IMR-90 (cell line): Measurements from ENCODE around the gene RPTOR. TPM values are rescaled to one million over a fixed set of nuclear protein-coding genes. Genes with fewer than 3 reads are reported as not detected.

Source experiments
- ATAC-seq: fragments of 200-7000 bp; cut with Tn5 transposase; 2 replicates; pipeline ENCODE4 v1.9.1; 2020; ENCODE audit warnings: low read depth, mild to moderate bottlenecking, moderate library complexity
- BruUV-seq: library from RNA; stranded (reverse); fragments of 400-500 nt; replicated peaks from 2 replicates; lab custom pipeline; 2021; lab: Mats Ljungman, UMichigan
- CTCF ChIA-PET: fragments of 300-600 bp; formaldehyde crosslinking; extraction: SDS; loops from one replicate; lab custom pipeline; 2021; ENCODE audit warnings: antibody characterized with exemption; lab: Yijun Ruan, JAX
- POLR2A ChIA-PET: fragments of 300-600 bp; sonication (Branson Sonifier 250); formaldehyde crosslinking; loops from one replicate; lab custom pipeline; 2022; ENCODE audit warnings: antibody characterized with exemption; ENCODE audit not compliant: unreplicated experiment; lab: Charles Lee
- DNase-seq: peaks from one replicate; pipeline ENCODE4 v3.0.0; 2013
- H2AFZ ChIP-seq: replicated peaks from 2 replicates; pipeline ENCODE3; 2013; ENCODE audit warnings: low read length, mild to moderate bottlenecking; ENCODE audit not compliant: poor library complexity
- H2AK5ac ChIP-seq: 2 replicates; pipeline ENCODE4 v1.6.1; 2013; ENCODE audit warnings: low read depth, low read length, inconsistent platforms
- H2AK9ac ChIP-seq: replicated peaks from 2 replicates; pipeline ENCODE3; 2013; ENCODE audit warnings: mild to moderate bottlenecking, low read depth, low read length, moderate library complexity; ENCODE audit not compliant: poor library complexity
- H2BK120ac ChIP-seq: 2 replicates; pipeline ENCODE4 v1.6.1; 2013; ENCODE audit warnings: low read depth, low read length, inconsistent platforms
- H2BK15ac ChIP-seq: 3 replicates; pipeline ENCODE4 v1.6.1; 2013; ENCODE audit warnings: low read depth, low read length, inconsistent platforms
- H2BK20ac ChIP-seq: 2 replicates; pipeline ENCODE4 v1.6.1; 2013; ENCODE audit warnings: low read depth, mild to moderate bottlenecking, inconsistent platforms, low read length, moderate library complexity
- H2BK5ac ChIP-seq: 2 replicates; pipeline ENCODE4 v1.6.1; 2013; ENCODE audit warnings: mild to moderate bottlenecking, low read depth, low read length, inconsistent platforms; ENCODE audit not compliant: poor library complexity, severe bottlenecking
- H3K14ac ChIP-seq: replicated peaks from 2 replicates; pipeline ENCODE4 v1.6.1; 2013; ENCODE audit warnings: low read depth, low read length, inconsistent platforms
- H3K18ac ChIP-seq: 2 replicates; pipeline ENCODE4 v1.6.1; 2013; ENCODE audit warnings: low read depth, low read length, control low read depth
- H3K23ac ChIP-seq: 2 replicates; pipeline ENCODE4 v1.6.1; 2013; ENCODE audit warnings: low read depth, low read length, inconsistent platforms
- H3K27ac ChIP-seq: 2 replicates; pipeline ENCODE4 v1.5.1; 2013; ENCODE audit warnings: mild to moderate bottlenecking, control low read depth, low read length; ENCODE audit not compliant: insufficient read depth
- H3K27me3 ChIP-seq: 2 replicates; pipeline ENCODE4 v1.6.1; 2013; ENCODE audit warnings: low read length; ENCODE audit not compliant: control insufficient read depth, insufficient read depth
- H3K36me3 ChIP-seq: 2 replicates; pipeline ENCODE4 v1.6.1; 2013; ENCODE audit warnings: low read length, mixed read lengths; ENCODE audit not compliant: control insufficient read depth, insufficient read depth
- H3K4ac ChIP-seq: 2 replicates; pipeline ENCODE4 v1.6.1; 2013; ENCODE audit warnings: low read depth, low read length, inconsistent platforms
- H3K4me1 ChIP-seq: 2 replicates; pipeline ENCODE4 v1.6.1; 2013; ENCODE audit warnings: low read length, mixed read lengths; ENCODE audit not compliant: control insufficient read depth, insufficient read depth
- H3K4me2 ChIP-seq: 2 replicates; pipeline ENCODE4 v1.6.1; 2013; ENCODE audit warnings: low read depth, mild to moderate bottlenecking, control low read depth, low read length, moderate library complexity
- H3K4me3 ChIP-seq: 2 replicates; pipeline ENCODE4 v1.5.1; 2013; ENCODE audit warnings: low read depth, mild to moderate bottlenecking, control low read depth, low read length, moderate library complexity; ENCODE audit not compliant: insufficient read depth
- H3K56ac ChIP-seq: 2 replicates; pipeline ENCODE4 v1.6.1; 2013; ENCODE audit warnings: low read length, inconsistent platforms; ENCODE audit not compliant: insufficient read depth; ENCODE audit errors: extremely low read depth
- H3K79me1 ChIP-seq, 2 experiments: 2 replicates each; pipeline ENCODE4 v1.6.1; 2013; ENCODE audit warnings: low read length in 2 of 2, inconsistent platforms in 1 of 2, low read depth in 1 of 2
- H3K9ac ChIP-seq: 2 replicates; pipeline ENCODE4 v1.6.1; 2013; ENCODE audit warnings: low read depth, low read length, control low read depth
- H3K9me1 ChIP-seq: 2 replicates; pipeline ENCODE4 v1.6.1; 2013; ENCODE audit warnings: low read length, inconsistent platforms; ENCODE audit not compliant: insufficient read depth
- H3K9me3 ChIP-seq: 2 replicates; pipeline ENCODE4 v1.6.1; 2013; ENCODE audit warnings: low read length; ENCODE audit not compliant: control insufficient read depth, insufficient read depth
- H4K20me1 ChIP-seq: 2 replicates; pipeline ENCODE4 v1.6.1; 2013; ENCODE audit warnings: low read length, inconsistent platforms; ENCODE audit not compliant: insufficient read depth
- H4K5ac ChIP-seq: 2 replicates; pipeline ENCODE4 v1.6.1; 2013; ENCODE audit warnings: mild to moderate bottlenecking, low read depth, low read length, control low read depth
- H4K8ac ChIP-seq, 2 experiments: 2 replicates each; pipeline ENCODE4 v1.6.1; 2013; ENCODE audit warnings: low read depth in 2 of 2, low read length in 2 of 2, control low read depth in 1 of 2, inconsistent platforms in 1 of 2
- H4K91ac ChIP-seq: 2 replicates; pipeline ENCODE4 v1.6.1; 2013; ENCODE audit warnings: low read depth, low read length, inconsistent platforms; ENCODE audit not compliant: insufficient read depth
- CTCF ChIP-seq: conservative IDR thresholded peaks from 2 replicates; pipeline ENCODE4 v1.5.1; 2012; ENCODE audit warnings: mild to moderate bottlenecking, low read depth, low read length, improper control_type of control experiment
- MAFK ChIP-seq: IDR thresholded peaks from 2 replicates; pipeline ENCODE4 v1.6.1; 2012; ENCODE audit warnings: low read depth, low read length, improper control_type of control experiment
- NFE2L2 ChIP-seq: fragments of 150-350 bp; IDR thresholded peaks from 2 replicates; pipeline ENCODE4 v1.6.1; 2016; ENCODE audit warnings: low read depth, mild to moderate bottlenecking, low read length
- USF2 ChIP-seq: fragments of 150-350 bp; IDR thresholded peaks from 2 replicates; pipeline ENCODE4 v1.6.1; 2017; ENCODE audit warnings: mild to moderate bottlenecking, antibody characterized with exemption, low read length, low read depth
- WGBS, 2 experiments: methylation state at CpG; one replicate each; pipeline versions ENCODE4 v1.1.5 to v1.1.7; 2013; ENCODE audit warnings: missing lambda C conversion rate in 2 of 2; ENCODE audit not compliant: insufficient read length in 1 of 2; ENCODE audit errors: extremely low coverage in 2 of 2; 5-methylcytosine and 5-hydroxymethylcytosine counted together
- dilution Hi-C: fragments of 300-500 bp; cut with HindIII; formaldehyde crosslinking; loops from one replicate; pipeline ENCODE4 v1.14.3; 2018; ENCODE audit warnings: low sequenced_read_pairs; ENCODE audit not compliant: unreplicated experiment
- in situ Hi-C: fragments of 300-500 bp; cut with MboI; formaldehyde crosslinking; loops from 3 replicates; pipeline ENCODE4 v1.14.3; 2019; ENCODE audit warnings: low sequenced_read_pairs, inconsistent platforms, mixed read lengths
- intact Hi-C: fragments of 100-400 bp; cut with micrococcal nuclease; formaldehyde crosslinking; loops from 2 replicates; pipeline ENCODE4 v1.10.0; 2022
- polyA plus RNA-seq, 3 experiments: library from polyadenylated mRNA; depleted of rRNA; stranded (reverse); fragments of >200 nt; gene quantifications; 2 replicates each; pipeline ENCODE4 v1.2.3, GENCODE V29; 2012; ENCODE audit warnings: low replicate concordance in 1 of 3
- total RNA-seq: library from RNA; depleted of rRNA; stranded (reverse); fragments of >200 nt; gene quantifications from 2 replicates; pipeline ENCODE4 v1.2.3, GENCODE V29; 2012

RPTOR gene
- total and polyA plus RNA-seq, 2 of the 4 experiments (the other 2 are of a cell fraction) = 10.8 to 14.7 TPM

- Histone ChIP-seq H3K27me3 (no peaks in the 10 kb centered on the region), H4K5ac (no peak overlapping the region), H3K56ac (no peak overlapping the region), H3K23ac (no peak overlapping the region), H3K4me1 (no peaks in the 10 kb centered on the region; the same call in 1 of the 2 replicates), H4K91ac (no peak overlapping the region), H3K79me1 (peaks cover 29 to 52% of the 10 kb centered on the region in 2 experiments), H2AK9ac (no peak overlapping the region), H3K4me3 (no peak overlapping the region), H2BK5ac (no peak overlapping the region), H3K27ac (no peak overlapping the region), H3K9me3 (no peaks in the 10 kb centered on the region), H2BK120ac (no peak overlapping the region), H3K9me1 (no peaks in the 10 kb centered on the region), H3K18ac (no peak overlapping the region), H2BK20ac (no peak overlapping the region), H4K8ac (no peak overlapping the region), H3K9ac (no peak overlapping the region), H2BK15ac (no peak overlapping the region), H3K4ac (no peak overlapping the region), H2AK5ac (no peak overlapping the region), H3K4me2 (no peak overlapping the region), H3K36me3 (peaks cover 16% of the 10 kb centered on the region; the same call in 1 of the 2 replicates), H4K20me1 (no peaks in the 10 kb centered on the region), H2AFZ (no peak overlapping the region), H3K14ac (no peak overlapping the region)
- ChIA-PET CTCF (no interaction called here), POLR2A (no interaction called here)
- TF ChIP-seq USF2 (no peak), NFE2L2 (no peak), CTCF (no peak), MAFK (peak; percentile 90)
- in situ Hi-C loops = no loop called here
- intact Hi-C loops = no loop called here
- BruUV-seq = no TSS peak
- WGBS, 2 experiments = no CpG with 5 or more reads among the region's 4 CpGs
- no peak for DNase-seq
- no peak for ATAC-seq
- dilution Hi-C loops = no loop called here
Observed at GRCh38 chr17:80712089-80712488, 167.5 kb downstream of the RPTOR start.
